Activated CD8-positive, alpha-beta T cell treated with anti-CD3 and anti-CD28 coated beads for 36 hours (primary cell): Measurements from ENCODE around the gene SERPINF2. TPM values are rescaled to one million over a fixed set of nuclear protein-coding genes. Genes with fewer than 3 reads are reported as not detected.
A peak's percentile ranks its signal among the peaks of the same experiment; 100 is the strongest.

Experiments
- ATAC-seq: fragments of 200-7000 bp; cut with Tn5 transposase; one replicate; pipeline ENCODE4 v1.10.0; 2021; ENCODE audit warnings: mild to moderate bottlenecking, moderate library complexity
- CTCF ChIA-PET: fragments of 350-600 bp; sonication (Branson Sonifier 250); formaldehyde crosslinking; loops from one replicate; lab custom pipeline; 2021; ENCODE audit warnings: antibody characterized with exemption; lab: Charles Lee
- POLR2A ChIA-PET: fragments of 350-600 bp; sonication (Branson Sonifier 250); formaldehyde crosslinking; loops from one replicate; lab custom pipeline; 2021; ENCODE audit warnings: antibody characterized with exemption; lab: Charles Lee
- DNase-seq: peaks from one replicate; pipeline ENCODE4 v3.0.0-alpha.2; 2020
- H3K27ac Mint-ChIP-seq: one replicate; pipeline ENCODE4 v1.8.0; 2021; ENCODE audit warnings: mild to moderate bottlenecking, mixed read lengths
- H3K27me3 Mint-ChIP-seq: one replicate; pipeline ENCODE4 v1.8.0; 2021; ENCODE audit warnings: mixed read lengths
- H3K36me3 Mint-ChIP-seq: one replicate; pipeline ENCODE4 v1.8.0; 2021; ENCODE audit warnings: low read depth, mixed read lengths
- H3K4me1 Mint-ChIP-seq: one replicate; pipeline ENCODE4 v1.8.0; 2021; ENCODE audit warnings: low read depth, mixed read lengths
- H3K4me3 Mint-ChIP-seq: one replicate; pipeline ENCODE4 v1.8.0; 2021; ENCODE audit warnings: mild to moderate bottlenecking, moderate library complexity, mixed read lengths
- H3K9me3 Mint-ChIP-seq: one replicate; pipeline ENCODE4 v1.8.0; 2021; ENCODE audit warnings: mixed read lengths
- CTCF ChIP-seq: fragments of 200-600 bp; IDR thresholded peaks from one replicate; pipeline ENCODE4 v1.8.0; 2022; ENCODE audit warnings: antibody characterized with exemption, mild to moderate bottlenecking
- intact Hi-C: fragments of 100-400 bp; cut with micrococcal nuclease; formaldehyde crosslinking; loops from one replicate; pipeline ENCODE4 v1.10.0; 2022
- total RNA-seq, 2 experiments: library from RNA; stranded (reverse); gene quantifications; one replicate each; pipeline ENCODE4 v1.2.3, GENCODE V29; 2021

Gene SERPINF2
- total RNA-seq, 2 experiments from 2014 or later: 0.11 to 0.18 TPM

- ATAC-seq (no peak), DNase-seq (no peak)
- Mint-ChIP-seq H3K27ac (no peak overlapping the region), H3K9me3 (no peaks in the 10 kb centered on the region), H3K4me1 (peaks cover 25% of the 10 kb centered on the region), H3K36me3 (peaks cover 3% of the 10 kb centered on the region), H3K4me3 (no peak overlapping the region), H3K27me3 (peaks cover 11% of the 10 kb centered on the region)
- POLR2A ChIA-PET: interaction anchor here (1.0 to 1.1 kb wide), 2 partner anchors 49 to 311 kb away, joined by 4 read pairs; partner anchors contain the start of gene SERPINF1
- intact Hi-C loops: no loop called here
- CTCF ChIA-PET: interaction anchor here (0.7 to 0.9 kb wide), 2 partner anchors 40 to 180 kb away, joined by 3 read pairs; no protein-coding TSS in a partner anchor
- no peak for TF ChIP-seq CTCF
Measured at GRCh38 chr17:1713160-1713877, 29.4 kb upstream of the SERPINF2 start.

- Mint-ChIP-seq H3K4me3 (peak overlapping the region; percentile 28), H3K4me1 (peaks cover 25% of the 10 kb centered on the region), H3K9me3 (no peaks in the 10 kb centered on the region), H3K27me3 (peaks cover 11% of the 10 kb centered on the region), H3K27ac (no peak overlapping the region), H3K36me3 (peaks cover 3% of the 10 kb centered on the region)
- ATAC-seq (no peak), DNase-seq (no peak)
- ChIA-PET CTCF (interaction anchor here (0.9 to 1.2 kb wide), 2 partner anchors 13 to 39 kb away, joined by 3 read pairs; no protein-coding TSS in a partner anchor), POLR2A (interaction anchor here (0.6 to 1.1 kb wide), 2 partner anchors 48 to 647 kb away, joined by 3 to 4 read pairs; partner anchors contain the start of gene SERPINF1)
- intact Hi-C loops: no loop called here
- TF ChIP-seq CTCF: no peak
Measured at GRCh38 chr17:1713878-1714426, 28.7 kb upstream of the SERPINF2 start.

GRCh38 chr17:1714427-1714979, 28.2 kb upstream of the SERPINF2 start:
- Mint-ChIP-seq H3K27me3 (peaks cover 11% of the 10 kb centered on the region), H3K4me3 (peak overlapping the region; percentile 58), H3K36me3 (peaks cover 3% of the 10 kb centered on the region), H3K4me1 (peaks cover 25% of the 10 kb centered on the region), H3K27ac (no peak overlapping the region), H3K9me3 (no peaks in the 10 kb centered on the region)
- intact Hi-C loops: no loop called here
- ATAC-seq (no peak), DNase-seq (peak; percentile 42)
- POLR2A ChIA-PET: interaction anchor here (0.6 kb wide), 1 partner anchor 647 kb away, joined by 3 read pairs; no protein-coding TSS in a partner anchor
- TF ChIP-seq CTCF: no peak
- CTCF ChIA-PET: interaction anchor here (1.2 kb wide), 1 partner anchor 14 kb away, joined by 3 read pairs; no protein-coding TSS in a partner anchor

GRCh38 chr17:1714980-1715802, 27.5 kb upstream of the SERPINF2 start:
- H3K27me3 Mint-ChIP-seq: peaks cover 11% of the 10 kb centered on the region
- TF ChIP-seq CTCF: no peak
- POLR2A ChIA-PET: interaction anchor here (0.9 to 2.2 kb wide), 2 partner anchors 9 to 114 kb away, joined by 4 to 5 read pairs; partner anchors contain the start of gene WDR81
- peaks cover 25% of the 10 kb centered on the region for H3K4me1 Mint-ChIP-seq
- DNase-seq: peak; percentile 64
- CTCF ChIA-PET: interaction anchor here (1.2 to 2.4 kb wide), 5 partner anchors 14 to 167 kb away, joined by 3 to 12 read pairs (median 6); partner anchors contain the start of genes RILP, RPA1 and SMYD4
- H3K9me3 Mint-ChIP-seq: no peaks in the 10 kb centered on the region
- intact Hi-C loops: loop anchor here (5.0 kb wide), 2 partner anchors 157 to 552 kb away; no protein-coding TSS in a partner anchor
- H3K4me3 Mint-ChIP-seq: peak overlapping the region; percentile 58
- no peak for ATAC-seq
- peaks cover 3% of the 10 kb centered on the region for H3K36me3 Mint-ChIP-seq
- H3K27ac Mint-ChIP-seq: no peak overlapping the region
